Erythroblast (primary cell): ENCODE measurements around the gene BMP15.

Experiments
- GATA1 ChIP-seq: IDR thresholded peaks from 2 replicates; pipeline ENCODE4 v1.6.1; 2011; ENCODE audit warnings: low read depth, mild to moderate bottlenecking, control low read depth, low read length, moderate library complexity
- POLR2A ChIP-seq: IDR thresholded peaks from 2 replicates; pipeline ENCODE4 v1.6.1; 2011; ENCODE audit warnings: mild to moderate bottlenecking, low read length

DNA sequence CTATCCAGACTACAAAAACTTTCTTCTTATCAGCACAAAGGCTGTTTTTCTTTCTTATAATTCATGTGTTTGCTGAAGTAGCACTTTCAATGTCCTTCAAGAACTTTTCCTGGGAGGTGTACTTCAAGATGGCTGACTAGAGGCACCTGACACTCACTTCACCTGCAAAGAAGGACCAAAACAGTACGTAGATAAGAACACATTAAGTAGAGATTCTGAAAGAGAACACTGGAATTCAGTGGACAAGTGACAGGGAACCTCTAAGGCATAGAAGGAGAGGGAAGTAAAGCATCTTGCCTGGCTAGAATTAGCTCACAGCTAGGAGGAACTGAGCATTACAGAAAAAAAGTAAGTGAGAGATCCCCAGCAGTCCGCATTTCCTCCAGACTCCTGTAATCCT lies 21.7 kb upstream of the BMP15 start:
- TF ChIP-seq POLR2A (no peak), GATA1 (no peak)
